Central memory CD8-positive, alpha-beta T cell (primary cell): Measurements from ENCODE around the gene CXCR1.

Source experiments
- ATAC-seq: fragments of 150-1000 bp; cut with Tn5 transposase; replicated peaks from 2 replicates; pipeline ENCODE4 v1.10.0; 2022; ENCODE audit warnings: mild to moderate bottlenecking, moderate FRiP score, moderate number of reproducible peaks; ENCODE audit not compliant: poor library complexity, severe bottlenecking; ENCODE audit errors: extremely low read depth
- DNase-seq, 2 donors: peaks; one replicate each; pipeline ENCODE4 v3.0.0; 2021; ENCODE audit warnings: low spot score in 2 of 2
- H3K27ac Mint-ChIP-seq: one replicate; pipeline ENCODE4 v1.8.0; 2022; ENCODE audit warnings: low read depth, mild to moderate bottlenecking, moderate library complexity, mixed read lengths
- H3K27me3 Mint-ChIP-seq: one replicate; pipeline ENCODE4 v1.8.0; 2022; ENCODE audit warnings: mixed read lengths
- H3K36me3 Mint-ChIP-seq: one replicate; pipeline ENCODE4 v1.8.0; 2022; ENCODE audit warnings: mild to moderate bottlenecking, moderate library complexity, mixed read lengths; ENCODE audit not compliant: insufficient read depth
- H3K4me1 Mint-ChIP-seq: one replicate; pipeline ENCODE4 v1.8.0; 2022; ENCODE audit warnings: mixed read lengths
- H3K4me3 Mint-ChIP-seq: one replicate; pipeline ENCODE4 v1.8.0; 2022; ENCODE audit warnings: mild to moderate bottlenecking, moderate library complexity, mixed read lengths
- H3K9me3 Mint-ChIP-seq: one replicate; pipeline ENCODE4 v1.8.0; 2022; ENCODE audit warnings: mixed read lengths

CXCR1 gene

GRCh38 chr2:218166791-218167190 is at the start of gene CXCR1:
TSS of gene CXCR1 (minus strand) at chr2:218166962. CDS start at chr2:218165211, 1,751 bp downstream.
- Mint-ChIP-seq H3K27me3 (no peaks in the 10 kb centered on the region), H3K9me3 (no peaks in the 10 kb centered on the region), H3K4me1 (peaks cover 36% of the 10 kb centered on the region), H3K4me3 (peak within 1 kb of the TSS; percentile 66), H3K36me3 (peaks cover 2% of the 10 kb centered on the region), H3K27ac (no peak within 1 kb of the TSS)
- DNase-seq: peak in 1 of 2 donors; percentile 24
- peak; percentile 94 for ATAC-seq

DNA sequence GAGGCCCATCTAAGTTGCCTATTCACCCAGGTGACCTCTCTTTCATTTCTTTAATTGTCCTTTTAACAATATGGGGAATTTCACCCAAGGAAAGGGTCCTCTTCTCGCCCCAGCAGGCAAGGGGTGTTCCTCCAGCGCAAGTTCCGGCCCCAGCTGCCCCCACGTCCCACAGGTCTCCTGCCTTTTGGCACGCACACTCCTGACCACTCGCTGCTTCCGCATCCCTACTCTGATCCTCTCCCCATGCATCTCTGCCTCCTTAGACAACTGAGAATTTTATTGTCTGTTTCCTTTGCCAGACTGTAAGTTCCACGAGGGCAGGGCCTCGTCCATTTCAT is 49.5 kb upstream of the CXCR1 start:
- H3K4me3 Mint-ChIP-seq: peak overlapping the region; percentile 92
- H3K9me3 Mint-ChIP-seq: no peaks in the 10 kb centered on the region

DNA sequence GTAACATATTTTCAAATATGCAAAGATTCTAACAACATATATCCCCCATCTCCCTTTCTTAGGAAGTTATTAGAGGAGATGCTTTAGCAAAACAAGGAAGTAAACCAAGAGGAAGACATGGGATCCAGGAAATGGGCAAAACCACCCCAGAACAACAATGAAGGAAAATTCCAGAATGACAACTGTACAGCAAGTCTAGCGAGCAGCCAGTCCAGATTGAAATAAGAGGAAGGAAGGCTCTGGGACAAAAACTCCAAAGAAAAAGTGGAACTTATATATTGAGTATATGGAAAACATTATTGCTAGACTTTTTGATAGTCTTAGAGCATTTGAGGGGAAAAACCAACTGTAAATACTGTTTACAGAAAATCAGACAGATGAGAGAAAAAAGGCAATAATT is 47.4 kb upstream of the CXCR1 start:
- no peak overlapping the region for H3K27ac Mint-ChIP-seq
- peaks cover 21% of the 10 kb centered on the region for H3K36me3 Mint-ChIP-seq
- H3K27me3 Mint-ChIP-seq: no peaks in the 10 kb centered on the region
- H3K9me3 Mint-ChIP-seq: peaks cover 4% of the 10 kb centered on the region
- H3K4me1 Mint-ChIP-seq: peaks cover 28% of the 10 kb centered on the region
- DNase-seq (no peak), ATAC-seq (no peak)
- H3K4me3 Mint-ChIP-seq: no peak overlapping the region

More for the DNA sequence above, 49.5 kb upstream of the CXCR1 start:
- H3K27me3 Mint-ChIP-seq: no peaks in the 10 kb centered on the region
- H3K36me3 Mint-ChIP-seq: peaks cover 31% of the 10 kb centered on the region
- peaks cover 47% of the 10 kb centered on the region for H3K4me1 Mint-ChIP-seq
- DNase-seq: no peak
- ATAC-seq: no peak
- H3K27ac Mint-ChIP-seq: peak overlapping the region; percentile 98

DNA sequence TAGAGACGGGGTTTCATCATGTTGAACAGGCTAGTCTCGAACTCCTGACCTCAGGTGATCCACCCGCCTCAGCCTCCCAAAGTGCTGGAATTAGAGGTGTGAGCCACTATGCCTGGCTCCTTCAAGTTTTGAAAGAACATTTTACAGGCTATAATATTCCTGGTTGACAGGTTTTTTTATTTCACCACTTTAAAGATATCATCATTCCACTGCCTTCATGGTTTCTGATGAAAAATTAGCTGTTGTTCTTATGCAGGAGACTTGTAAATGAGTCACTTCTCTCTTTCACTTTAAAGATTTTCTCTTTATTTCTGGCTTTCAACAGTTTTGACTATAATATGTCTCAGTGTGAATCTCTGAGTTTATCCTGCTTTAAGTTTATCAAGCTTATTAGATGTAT is 42.3 kb upstream of the CXCR1 start:
- DNase-seq (no peak), ATAC-seq (no peak)
- H3K9me3 Mint-ChIP-seq: peaks cover 4% of the 10 kb centered on the region
- H3K4me3 Mint-ChIP-seq: no peak overlapping the region
- no peaks in the 10 kb centered on the region for H3K36me3 Mint-ChIP-seq
- H3K4me1 Mint-ChIP-seq: no peaks in the 10 kb centered on the region
- no peak overlapping the region for H3K27ac Mint-ChIP-seq
- H3K27me3 Mint-ChIP-seq: no peaks in the 10 kb centered on the region

- Mint-ChIP-seq H3K27me3 (peaks cover 10% of the 10 kb centered on the region), H3K9me3 (no peaks in the 10 kb centered on the region), H3K4me3 (no peak overlapping the region), H3K27ac (no peak overlapping the region), H3K4me1 (peaks cover 4% of the 10 kb centered on the region), H3K36me3 (no peaks in the 10 kb centered on the region)
- no peak for DNase-seq
- ATAC-seq: no peak
Measured at GRCh38 chr2:218202266-218202665, 35.5 kb upstream of the CXCR1 start.

DNA sequence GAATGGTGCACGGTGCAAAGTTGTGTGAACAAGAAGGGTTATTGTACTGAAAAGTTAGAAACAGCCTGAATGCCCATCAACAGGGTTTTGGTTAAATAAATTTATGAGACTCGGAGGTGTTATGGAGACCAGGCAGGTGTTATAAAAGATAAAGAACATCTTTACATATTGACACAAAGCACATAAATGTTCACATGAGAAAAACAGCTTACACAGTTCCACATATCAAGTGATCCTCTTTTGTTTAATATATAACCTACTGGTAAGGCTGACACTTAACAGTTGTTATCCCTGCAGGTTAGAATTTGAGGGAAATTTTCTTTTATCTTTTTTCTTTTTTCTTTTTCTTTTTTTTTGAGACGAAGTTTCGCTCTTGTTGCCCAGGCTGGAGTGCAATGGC is 30.2 kb upstream of the CXCR1 start:
- Mint-ChIP-seq H3K27ac (no peak overlapping the region), H3K36me3 (no peaks in the 10 kb centered on the region), H3K27me3 (peaks cover 18% of the 10 kb centered on the region), H3K4me1 (peaks cover 4% of the 10 kb centered on the region), H3K4me3 (no peak overlapping the region), H3K9me3 (no peaks in the 10 kb centered on the region)
- ATAC-seq: no peak
- DNase-seq: no peak

GRCh38 chr2:218194880-218195279 is 28.1 kb upstream of the CXCR1 start:
- ATAC-seq: no peak
- no peaks in the 10 kb centered on the region for H3K4me1 Mint-ChIP-seq
- no peaks in the 10 kb centered on the region for H3K36me3 Mint-ChIP-seq
- peaks cover 21% of the 10 kb centered on the region for H3K27me3 Mint-ChIP-seq
- H3K4me3 Mint-ChIP-seq: no peak overlapping the region
- no peak for DNase-seq
- H3K27ac Mint-ChIP-seq: no peak overlapping the region
- H3K9me3 Mint-ChIP-seq: no peaks in the 10 kb centered on the region

- H3K27me3 Mint-ChIP-seq: peaks cover 14% of the 10 kb centered on the region
- DNase-seq (no peak), ATAC-seq (no peak)
- H3K9me3 Mint-ChIP-seq: no peaks in the 10 kb centered on the region
- H3K4me1 Mint-ChIP-seq: no peaks in the 10 kb centered on the region
- no peaks in the 10 kb centered on the region for H3K36me3 Mint-ChIP-seq
- no peak overlapping the region for H3K4me3 Mint-ChIP-seq
- H3K27ac Mint-ChIP-seq: no peak overlapping the region
Measured at GRCh38 chr2:218193701-218194100, 26.9 kb upstream of the CXCR1 start.

DNA sequence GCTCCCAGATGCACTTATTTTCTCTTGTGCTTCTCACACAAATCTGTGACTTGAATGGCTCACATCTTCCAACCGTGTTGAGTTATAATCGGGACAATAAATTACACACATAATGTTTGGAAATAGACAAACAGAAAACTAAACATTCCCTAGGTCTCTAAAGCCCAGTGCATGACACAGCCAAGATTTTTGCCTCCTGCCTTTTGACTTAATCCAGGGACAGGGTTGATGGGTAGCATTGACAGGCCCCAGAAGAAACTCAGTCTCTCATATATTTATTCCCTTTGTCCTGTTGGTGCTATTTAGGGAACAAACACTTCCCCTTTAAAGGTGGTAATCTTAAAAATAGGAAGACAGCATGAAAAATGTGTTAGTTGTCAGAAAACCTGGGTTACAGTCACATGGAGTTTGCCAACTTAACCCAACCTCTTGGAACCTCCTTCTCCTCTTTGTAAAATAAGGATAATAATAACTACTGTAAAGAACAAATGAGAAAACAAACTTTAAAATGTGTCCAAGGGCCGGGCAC is 26.2 kb upstream of the CXCR1 start:
- H3K36me3 Mint-ChIP-seq: no peaks in the 10 kb centered on the region
- H3K4me3 Mint-ChIP-seq: no peak overlapping the region
- no peak overlapping the region for H3K27ac Mint-ChIP-seq
- no peak for DNase-seq
- no peaks in the 10 kb centered on the region for H3K9me3 Mint-ChIP-seq
- ATAC-seq: no peak
- no peaks in the 10 kb centered on the region for H3K4me1 Mint-ChIP-seq
- peaks cover 12% of the 10 kb centered on the region for H3K27me3 Mint-ChIP-seq

DNA sequence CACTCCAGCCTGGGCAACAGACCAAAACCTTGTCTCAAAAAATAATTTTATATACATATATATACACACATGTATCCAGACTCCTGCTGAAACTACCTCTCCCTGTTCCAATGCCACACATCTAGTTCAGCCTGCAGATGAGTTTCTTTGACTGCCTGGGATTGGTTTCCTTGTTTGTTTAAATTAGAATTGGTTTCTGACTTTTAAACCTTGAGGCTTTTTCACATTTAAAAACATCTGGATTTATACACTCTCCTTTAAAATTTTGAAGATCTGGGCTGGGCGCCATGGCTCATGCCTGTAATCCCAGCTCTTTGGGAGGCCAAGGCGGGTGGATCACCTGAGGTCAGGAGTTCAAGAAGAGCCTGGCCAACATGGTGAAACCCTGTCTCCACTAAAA is 21.8 kb upstream of the CXCR1 start:
- Mint-ChIP-seq H3K9me3 (no peaks in the 10 kb centered on the region), H3K4me1 (no peaks in the 10 kb centered on the region), H3K27ac (no peak overlapping the region), H3K36me3 (no peaks in the 10 kb centered on the region), H3K4me3 (no peak overlapping the region), H3K27me3 (peaks cover 12% of the 10 kb centered on the region)
- no peak for ATAC-seq
- no peak for DNase-seq

DNA sequence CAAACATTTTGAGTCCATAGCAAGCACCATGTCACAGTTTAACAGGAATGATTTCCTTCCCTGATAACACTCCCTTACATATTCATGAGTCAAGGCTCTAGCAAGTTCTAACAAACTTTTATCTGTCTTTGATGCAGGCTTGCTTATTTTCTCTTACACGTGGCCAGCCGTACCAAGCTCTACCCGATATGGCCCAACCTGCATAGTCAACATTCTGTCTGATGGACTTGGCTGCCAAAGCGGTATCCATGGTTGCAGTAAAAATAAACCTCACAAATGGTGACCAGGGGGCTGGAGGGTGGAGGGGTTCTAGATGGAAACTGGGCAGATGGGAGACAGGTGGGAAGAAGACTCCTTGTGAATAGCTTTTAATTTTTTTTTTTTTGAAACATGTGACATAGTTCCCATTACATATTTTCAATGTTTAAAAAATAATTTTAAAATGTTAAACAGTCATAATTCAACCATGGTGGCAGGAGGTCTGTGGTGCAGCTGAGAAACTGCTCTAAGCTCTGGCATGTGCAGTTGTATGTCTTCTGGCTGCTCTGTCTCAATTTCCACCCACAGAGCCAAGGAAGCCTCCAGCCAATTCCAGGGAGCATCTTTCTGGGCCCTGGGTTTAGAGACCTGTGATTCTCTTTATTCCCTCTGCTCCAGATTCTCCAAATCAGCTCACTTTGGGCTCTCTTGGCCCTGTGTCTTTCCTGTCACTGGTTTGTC is 20.7 kb upstream of the CXCR1 start:
- no peaks in the 10 kb centered on the region for H3K36me3 Mint-ChIP-seq
- no peaks in the 10 kb centered on the region for H3K9me3 Mint-ChIP-seq
- no peak for DNase-seq
- no peak for ATAC-seq
- no peak overlapping the region for H3K27ac Mint-ChIP-seq
- H3K4me1 Mint-ChIP-seq: no peaks in the 10 kb centered on the region
- H3K4me3 Mint-ChIP-seq: no peak overlapping the region
- peaks cover 9% of the 10 kb centered on the region for H3K27me3 Mint-ChIP-seq

DNA sequence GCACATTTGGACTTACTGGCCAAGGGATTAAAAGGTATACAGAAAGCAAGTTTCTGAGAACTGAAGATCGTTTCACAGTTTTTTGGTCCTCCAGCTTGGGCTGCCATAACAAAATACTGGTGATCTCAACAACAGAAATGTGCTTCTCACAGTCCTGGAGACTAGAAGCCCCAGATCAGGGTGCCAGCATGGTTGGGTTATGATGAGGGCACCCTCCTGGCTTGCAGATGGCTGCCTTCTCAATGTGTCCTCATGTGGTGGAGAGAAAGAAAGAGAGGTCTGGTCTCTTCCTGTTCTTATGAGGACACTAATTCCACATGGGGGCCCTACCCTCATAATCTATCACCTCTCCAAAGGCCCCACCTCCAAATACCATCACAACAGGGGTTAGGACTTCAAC is 20.1 kb upstream of the CXCR1 start:
- DNase-seq (no peak), ATAC-seq (no peak)
- Mint-ChIP-seq H3K36me3 (no peaks in the 10 kb centered on the region), H3K27ac (no peak overlapping the region), H3K4me1 (no peaks in the 10 kb centered on the region), H3K4me3 (no peak overlapping the region), H3K9me3 (no peaks in the 10 kb centered on the region), H3K27me3 (peaks cover 3% of the 10 kb centered on the region)

GRCh38 chr2:218186355-218186766 is 19.6 kb upstream of the CXCR1 start:
- Mint-ChIP-seq H3K4me3 (no peak overlapping the region), H3K9me3 (no peaks in the 10 kb centered on the region), H3K27ac (no peak overlapping the region), H3K36me3 (no peaks in the 10 kb centered on the region), H3K4me1 (no peaks in the 10 kb centered on the region), H3K27me3 (no peaks in the 10 kb centered on the region)
- ATAC-seq (peak; percentile 83), DNase-seq (peak; percentile 46 to 53)
